Astrocyte of the cerebellum (primary cell): ENCODE data around the gene ACRBP.

Experiments used
- DNase-seq: peaks from one replicate; pipeline ENCODE4 v3.0.0-alpha.2; 2011; ENCODE audit warnings: low read depth
- H3K4me3 ChIP-seq: 2 replicates; pipeline ENCODE4 v1.5.1; 2011; ENCODE audit warnings: mild to moderate bottlenecking, low read depth, low read length, moderate library complexity
- CTCF ChIP-seq: IDR thresholded peaks from 2 replicates; pipeline ENCODE4 v1.5.1; 2012; ENCODE audit warnings: low read length, low read depth, moderate library complexity, mild to moderate bottlenecking; ENCODE audit errors: missing control alignments
- in situ Hi-C: cut with HindIII; loops from 2 replicates; pipeline ENCODE4 v1.10.0; 2017; ENCODE audit warnings: low sequenced_read_pairs

Gene ACRBP

GRCh38 chr12:6620885-6621274 lies 26.4 kb downstream of the ACRBP start:
- H3K4me3 ChIP-seq = no peak overlapping the region
- no peak for TF ChIP-seq CTCF
- no peak for DNase-seq
- in situ Hi-C loops = no loop called here

GRCh38 chr12:6620137-6620884 lies 26.9 kb downstream of the ACRBP start:
- no peak overlapping the region for H3K4me3 ChIP-seq
- TF ChIP-seq CTCF = peak; percentile 57
- in situ Hi-C loops = no loop called here
- DNase-seq = no peak

GRCh38 chr12:6618483-6619225 lies 28.6 kb downstream of the ACRBP start:
- in situ Hi-C loops = no loop called here
- no peak overlapping the region for H3K4me3 ChIP-seq
- no peak for TF ChIP-seq CTCF
- no peak for DNase-seq

GRCh38 chr12:6615802-6616201 lies 31.4 kb downstream of the ACRBP start:
- H3K4me3 ChIP-seq = no peak overlapping the region
- in situ Hi-C loops = no loop called here
- no peak for TF ChIP-seq CTCF
- DNase-seq = no peak

GRCh38 chr12:6614513-6615172 lies 32.6 kb downstream of the ACRBP start:
- no peak for DNase-seq
- in situ Hi-C loops = no loop called here

More at GRCh38 chr12:6614513-6615172, 32.6 kb downstream of the ACRBP start:
- no peak overlapping the region for H3K4me3 ChIP-seq
- peak; percentile 24 for TF ChIP-seq CTCF
